Brain microvascular endothelial cell (primary cell): Measurements from ENCODE around the gene PLA2G15.

ENCODE experiments used
- DNase-seq: peaks from one replicate; pipeline ENCODE4 v3.0.0-alpha.2; 2020
- H3K27ac ChIP-seq: fragments of 250-450 bp; sonication (Bioruptor Pico); 2 replicates; pipeline ENCODE4 v1.5.1; 2020; ENCODE audit warnings: mild to moderate bottlenecking, moderate library complexity
- H3K27me3 ChIP-seq: fragments of 250-450 bp; sonication (Bioruptor Pico); replicated peaks from 2 replicates; pipeline ENCODE4 v1.5.1; 2020; ENCODE audit warnings: mild to moderate bottlenecking
- H3K36me3 ChIP-seq: fragments of 250-450 bp; sonication (Bioruptor Pico); replicated peaks from 2 replicates; pipeline ENCODE4 v1.5.1; 2020; ENCODE audit warnings: mild to moderate bottlenecking
- H3K4me3 ChIP-seq: 2 replicates; pipeline ENCODE4 v1.5.1; 2011; ENCODE audit warnings: low read depth, mild to moderate bottlenecking, control low read depth, low read length, moderate library complexity
- CTCF ChIP-seq: IDR thresholded peaks from 2 replicates; pipeline ENCODE4 v1.5.1; 2011; ENCODE audit warnings: low read depth, mild to moderate bottlenecking, moderate library complexity, low read length, control low read depth, inconsistent platforms; ENCODE audit errors: missing control alignments
- in situ Hi-C: cut with HindIII; loops from 2 replicates; pipeline ENCODE4 v1.10.0; 2017; ENCODE audit warnings: low sequenced_read_pairs, low pct_ligation_motif_present

Gene PLA2G15

GRCh38 chr16:68300734-68301459, 55.7 kb downstream of the PLA2G15 start:
- H3K27me3 ChIP-seq: no peaks in the 10 kb centered on the region
- peaks cover 82% of the 10 kb centered on the region for H3K36me3 ChIP-seq
- no peak overlapping the region for H3K27ac ChIP-seq
- no peak for TF ChIP-seq CTCF
- DNase-seq: no peak
- no peak overlapping the region for H3K4me3 ChIP-seq
- in situ Hi-C loops: no loop called here

- Histone ChIP-seq H3K4me3 (no peak overlapping the region), H3K36me3 (peaks cover 53% of the 10 kb centered on the region), H3K27me3 (no peaks in the 10 kb centered on the region), H3K27ac (no peak overlapping the region)
- in situ Hi-C loops: no loop called here
- no peak for TF ChIP-seq CTCF
- no peak for DNase-seq
Observed at GRCh38 chr16:68306633-68307032, 61.5 kb downstream of the PLA2G15 start.

DNA sequence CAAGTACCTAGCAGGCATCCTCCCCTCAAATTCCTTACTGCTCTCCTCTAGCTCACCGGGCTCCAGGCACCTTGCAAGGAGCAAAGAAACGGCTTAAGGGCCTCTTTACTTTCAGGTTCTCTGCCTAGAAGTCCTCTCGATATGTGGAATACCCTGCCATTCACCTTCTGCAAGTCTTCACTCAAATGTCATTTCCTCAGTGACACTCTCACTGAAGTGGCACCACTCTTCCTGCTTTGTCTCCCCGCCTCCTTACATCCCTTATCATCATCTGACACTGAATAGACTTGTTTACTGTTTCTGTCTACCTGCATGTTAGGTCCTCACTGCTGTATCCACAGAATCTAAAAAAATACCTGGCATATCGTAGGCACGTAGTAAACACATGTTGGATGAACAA, 64.6 kb downstream of the PLA2G15 start:
- peaks cover 30% of the 10 kb centered on the region for H3K36me3 ChIP-seq
- no peak for DNase-seq
- in situ Hi-C loops: no loop called here
- H3K27me3 ChIP-seq: no peaks in the 10 kb centered on the region
- TF ChIP-seq CTCF: no peak
- peak overlapping the region; percentile 80 for H3K4me3 ChIP-seq
- peak overlapping the region; percentile 83 for H3K27ac ChIP-seq

DNA sequence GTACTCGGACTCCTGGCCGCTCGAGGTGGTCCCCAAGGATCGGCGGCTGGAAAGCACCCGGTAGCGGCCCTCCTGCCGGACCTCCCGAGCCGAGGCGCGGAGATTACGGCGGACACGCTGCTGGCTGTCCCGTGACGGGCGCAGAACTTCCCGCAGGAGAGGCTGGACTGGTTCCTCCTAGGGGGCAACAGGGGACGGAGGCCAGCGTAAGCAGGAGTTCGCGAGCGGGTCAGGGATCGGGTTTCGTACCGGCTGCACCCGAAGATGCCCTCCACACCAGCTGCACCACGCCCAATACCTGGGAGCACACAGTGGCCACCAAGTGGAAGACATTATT, 65.2 kb downstream of the PLA2G15 start:
- Histone ChIP-seq H3K27ac (peak overlapping the region; percentile 83), H3K27me3 (no peaks in the 10 kb centered on the region), H3K4me3 (peak overlapping the region; percentile 80), H3K36me3 (peaks cover 24% of the 10 kb centered on the region)
- in situ Hi-C loops: no loop called here
- no peak for TF ChIP-seq CTCF
- DNase-seq: no peak
